BLaER1 (cell line): Measurements from ENCODE around the gene MOK.

Experiments used
- H3K27ac ChIP-seq: shearing (Covaris generic); formaldehyde crosslinking; 2 replicates; pipeline ENCODE4 v1.8.1; 2022
- H3K27me3 ChIP-seq: shearing (Covaris generic); formaldehyde crosslinking; 2 replicates; pipeline ENCODE4 v1.8.1; 2022
- H3K36me3 ChIP-seq: shearing (Covaris generic); formaldehyde crosslinking; 2 replicates; pipeline ENCODE4 v1.8.1; 2022
- H3K4me1 ChIP-seq: shearing (Covaris generic); formaldehyde crosslinking; 2 replicates; pipeline ENCODE4 v1.8.1; 2022
- H3K4me2 ChIP-seq: shearing (Covaris generic); formaldehyde crosslinking; 2 replicates; pipeline ENCODE4 v1.8.1; 2022
- H3K4me3 ChIP-seq: shearing (Covaris generic); formaldehyde crosslinking; 2 replicates; pipeline ENCODE4 v1.8.1; 2022
- H3K9ac ChIP-seq: shearing (Covaris generic); formaldehyde crosslinking; 2 replicates; pipeline ENCODE4 v1.8.1; 2022
- H3K9me3 ChIP-seq: shearing (Covaris generic); formaldehyde crosslinking; 2 replicates; pipeline ENCODE4 v1.8.1; 2022
- H4K20me1 ChIP-seq: shearing (Covaris generic); formaldehyde crosslinking; 2 replicates; pipeline ENCODE4 v1.8.1; 2022
- Cebpa-rat ChIP-seq: shearing (Covaris generic); IDR thresholded peaks from 2 replicates; pipeline ENCODE4 v1.8.1; 2022

Gene MOK

GRCh38 chr14:102323102-102323501 lies 18.1 kb upstream of the MOK start:
- Histone ChIP-seq H3K36me3 (peaks cover 42% of the 10 kb centered on the region), H3K9ac (no peak overlapping the region), H4K20me1 (no peaks in the 10 kb centered on the region), H3K4me2 (peak overlapping the region; percentile 40), H3K9me3 (no peaks in the 10 kb centered on the region), H3K4me1 (peaks cover 37% of the 10 kb centered on the region), H3K27ac (no peak overlapping the region), H3K27me3 (no peaks in the 10 kb centered on the region), H3K4me3 (no peak overlapping the region)
- TF ChIP-seq Cebpa-rat: no peak

DNA sequence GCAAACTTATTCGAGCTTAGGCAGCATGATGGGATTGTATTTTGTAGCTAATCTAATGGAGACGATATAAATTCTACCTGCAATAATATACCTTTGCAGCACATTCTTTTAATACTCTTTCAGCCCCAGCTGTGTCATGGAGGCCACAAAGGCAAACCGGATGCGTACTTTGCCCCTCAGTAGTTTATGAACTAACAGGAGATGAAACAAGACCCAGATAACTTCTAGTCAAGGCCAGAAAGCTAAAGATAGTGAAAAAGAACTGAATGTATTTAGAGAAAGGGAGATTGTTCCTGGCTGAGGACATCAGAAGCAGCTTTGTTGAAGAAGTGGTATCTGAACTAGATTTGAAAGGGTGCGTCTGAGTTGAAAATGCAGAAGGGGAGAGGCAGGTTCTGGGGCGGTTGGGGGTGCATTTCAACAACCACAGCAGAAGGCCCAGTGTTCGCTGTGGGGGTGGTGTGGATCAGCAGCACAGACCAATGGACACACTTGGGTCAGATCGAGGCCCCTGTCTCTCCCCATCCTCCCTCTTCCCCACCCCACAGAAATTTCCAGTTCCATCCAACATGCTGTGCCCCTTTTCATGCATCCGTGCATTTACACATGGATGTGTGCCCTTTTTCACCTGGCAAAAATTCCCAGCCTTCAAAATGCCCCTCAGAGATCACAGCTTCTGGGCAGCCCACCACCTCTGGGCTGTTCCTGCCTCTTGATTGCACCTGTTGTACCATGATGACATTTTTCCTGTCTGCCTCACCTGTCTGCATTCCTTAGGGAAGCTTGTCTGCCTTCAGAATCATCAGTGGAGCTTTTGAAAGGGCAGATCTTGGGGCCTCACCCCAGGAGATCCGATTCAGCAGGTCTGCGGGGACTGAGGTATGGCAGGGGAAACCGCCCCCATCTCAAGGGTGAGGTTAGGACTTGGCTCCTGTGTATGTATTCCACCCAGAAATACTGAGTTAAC lies 16.8 kb upstream of the MOK start:
- H3K4me3 ChIP-seq: no peak overlapping the region
- no peaks in the 10 kb centered on the region for H3K27me3 ChIP-seq
- no peaks in the 10 kb centered on the region for H4K20me1 ChIP-seq
- no peak overlapping the region for H3K4me2 ChIP-seq
- H3K9ac ChIP-seq: no peak overlapping the region
- peaks cover 46% of the 10 kb centered on the region for H3K4me1 ChIP-seq
- H3K9me3 ChIP-seq: no peaks in the 10 kb centered on the region
- no peak overlapping the region for H3K27ac ChIP-seq
- H3K36me3 ChIP-seq: peaks cover 32% of the 10 kb centered on the region
- no peak for TF ChIP-seq Cebpa-rat

GRCh38 chr14:102320671-102321455 lies 15.9 kb upstream of the MOK start:
- no peak for TF ChIP-seq Cebpa-rat
- Histone ChIP-seq H3K9me3 (no peaks in the 10 kb centered on the region), H4K20me1 (no peaks in the 10 kb centered on the region), H3K4me1 (peaks cover 53% of the 10 kb centered on the region), H3K9ac (peak overlapping the region; percentile 97), H3K4me2 (peak overlapping the region; percentile 80), H3K4me3 (peak overlapping the region; percentile 98), H3K36me3 (peaks cover 23% of the 10 kb centered on the region), H3K27me3 (no peaks in the 10 kb centered on the region), H3K27ac (peak overlapping the region; percentile 95; the same call in 1 of the 2 replicates)

DNA sequence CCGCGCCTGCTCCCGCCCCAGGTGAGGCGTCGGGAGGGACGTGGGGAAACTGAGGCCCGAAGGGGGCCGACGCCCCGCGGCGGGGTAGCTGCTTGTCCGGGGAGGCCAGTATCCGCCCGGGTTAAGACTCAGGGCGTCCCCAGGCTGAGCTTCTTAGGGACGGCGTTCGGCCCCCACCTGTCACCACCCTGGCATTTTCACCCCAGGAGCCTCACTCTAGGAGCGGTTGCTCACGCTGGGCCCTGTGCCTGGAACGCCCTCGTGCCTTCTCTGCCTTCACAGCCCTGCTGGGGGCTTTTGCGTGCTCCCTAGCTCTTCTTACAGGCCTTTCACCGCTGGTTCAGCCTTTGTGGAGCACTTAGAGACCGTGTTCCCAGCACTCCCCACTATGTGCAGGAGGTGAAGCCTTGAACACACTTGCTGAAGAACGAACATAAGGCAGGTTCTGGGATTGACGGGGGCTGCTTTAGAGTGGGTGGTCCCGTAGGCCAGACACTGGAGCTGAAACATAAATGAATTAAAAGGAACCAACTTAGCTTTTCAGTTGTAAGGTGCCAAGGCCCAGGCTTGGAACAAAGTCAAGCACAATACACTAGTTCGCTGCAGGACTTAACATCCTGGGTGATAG lies 15.2 kb upstream of the MOK start:
- Histone ChIP-seq H3K36me3 (peaks cover 16% of the 10 kb centered on the region), H3K9ac (peak overlapping the region; percentile 97), H3K4me3 (peak overlapping the region; percentile 98), H3K4me2 (peak overlapping the region; percentile 80), H3K9me3 (no peaks in the 10 kb centered on the region), H4K20me1 (no peaks in the 10 kb centered on the region), H3K4me1 (peaks cover 60% of the 10 kb centered on the region), H3K27ac (peak overlapping the region; percentile 95), H3K27me3 (no peaks in the 10 kb centered on the region)
- no peak for TF ChIP-seq Cebpa-rat

DNA sequence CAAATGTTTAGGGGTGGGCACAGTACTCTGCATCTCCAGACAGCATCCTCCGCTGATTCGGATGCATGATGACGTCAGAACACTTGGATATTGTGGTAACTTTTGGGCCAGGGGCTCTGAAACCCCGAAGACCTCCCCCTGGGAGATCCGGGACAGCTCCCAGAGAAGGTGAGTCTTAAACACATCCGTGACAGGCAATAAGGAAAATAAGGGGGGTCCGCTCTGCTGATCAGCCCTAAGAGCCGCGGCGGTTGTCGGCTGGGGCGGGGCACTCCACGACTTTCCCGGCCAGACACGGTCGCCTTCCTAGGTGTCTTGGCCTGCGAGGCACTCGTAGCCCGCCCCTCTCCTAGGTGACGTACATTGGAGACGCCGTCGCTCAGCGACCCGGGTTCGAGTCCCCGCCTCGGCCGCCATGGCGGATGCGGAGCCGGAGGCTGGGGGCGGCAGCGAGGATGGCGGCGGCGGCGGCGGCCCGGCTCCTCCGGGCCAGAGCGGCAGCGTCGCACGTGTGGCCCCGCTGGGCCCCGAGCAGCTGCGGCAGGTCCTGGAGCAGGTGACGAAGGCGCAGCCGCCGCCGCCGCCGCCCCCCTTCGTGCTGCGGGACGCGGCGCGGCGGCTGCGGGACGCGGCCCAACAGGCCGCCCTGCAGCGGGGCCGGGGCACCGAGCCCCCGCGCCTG lies 14.5 kb upstream of the MOK start, which contains the start of gene ZNF839:
ZNF839 (plus strand) TSS at position 396 of the 682 bp plus-strand sequence; CDS start at position 416, 20 bp downstream.
- Histone ChIP-seq H3K27me3 (no peaks in the 10 kb centered on the region), H3K36me3 (peaks cover 10% of the 10 kb centered on the region), H3K4me3 (peak within 1 kb of the TSS; percentile 98), H3K4me2 (peak within 1 kb of the TSS; percentile 80), H3K9ac (peak within 1 kb of the TSS; percentile 97), H4K20me1 (no peaks in the 10 kb centered on the region), H3K9me3 (no peaks in the 10 kb centered on the region), H3K4me1 (peaks cover 66% of the 10 kb centered on the region), H3K27ac (peak within 1 kb of the TSS; percentile 95)
- TF ChIP-seq Cebpa-rat: 0 out of 2 replicates have a peak, but pooled peaks have one; percentile 2

GRCh38 chr14:102318781-102319276 lies 13.9 kb upstream of the MOK start:
- H3K4me2 ChIP-seq: peak overlapping the region; percentile 80
- peak; percentile 62; the same call in 1 of the 2 replicates for TF ChIP-seq Cebpa-rat
- no peaks in the 10 kb centered on the region for H4K20me1 ChIP-seq
- H3K9ac ChIP-seq: peak overlapping the region; percentile 97
- H3K27ac ChIP-seq: peak overlapping the region; percentile 95
- H3K36me3 ChIP-seq: peaks cover 10% of the 10 kb centered on the region
- H3K9me3 ChIP-seq: no peaks in the 10 kb centered on the region
- peaks cover 67% of the 10 kb centered on the region for H3K4me1 ChIP-seq
- no peaks in the 10 kb centered on the region for H3K27me3 ChIP-seq
- H3K4me3 ChIP-seq: peak overlapping the region; percentile 98

GRCh38 chr14:102317564-102318248 lies 12.7 kb upstream of the MOK start:
- H3K27ac ChIP-seq: peak overlapping the region; percentile 75
- no peaks in the 10 kb centered on the region for H3K9me3 ChIP-seq
- H3K4me3 ChIP-seq: peak overlapping the region; percentile 69
- peaks cover 62% of the 10 kb centered on the region for H3K4me1 ChIP-seq
- peak overlapping the region; percentile 80 for H3K4me2 ChIP-seq
- H3K9ac ChIP-seq: peak overlapping the region; percentile 78
- H3K27me3 ChIP-seq: no peaks in the 10 kb centered on the region
- no peak for TF ChIP-seq Cebpa-rat
- peaks cover 10% of the 10 kb centered on the region for H3K36me3 ChIP-seq
- no peaks in the 10 kb centered on the region for H4K20me1 ChIP-seq

- H3K9me3 ChIP-seq: no peaks in the 10 kb centered on the region
- peaks cover 3% of the 10 kb centered on the region for H3K36me3 ChIP-seq
- peak overlapping the region; percentile 80 for H3K4me2 ChIP-seq
- H3K27ac ChIP-seq: peak overlapping the region; percentile 75
- H3K9ac ChIP-seq: peak overlapping the region; percentile 78
- H4K20me1 ChIP-seq: no peaks in the 10 kb centered on the region
- peaks cover 59% of the 10 kb centered on the region for H3K4me1 ChIP-seq
- H3K4me3 ChIP-seq: peak overlapping the region; percentile 69
- H3K27me3 ChIP-seq: no peaks in the 10 kb centered on the region
- no peak for TF ChIP-seq Cebpa-rat
Measured at GRCh38 chr14:102316743-102317563, 12.0 kb upstream of the MOK start.
